HEK293 (cell line): ENCODE measurements around the gene COPS2.

Experiments used
- CTCF ChIP-seq: fragments of 450-650 bp; formaldehyde crosslinking; IDR thresholded peaks from 2 replicates; pipeline ENCODE4 v1.5.1; 2016; ENCODE audit warnings: missing biosample characterization, missing genetic modification characterization
- YY1 ChIP-seq: fragments of 450-650 bp; formaldehyde crosslinking; IDR thresholded peaks from 2 replicates; pipeline ENCODE4 v1.5.1; 2018; ENCODE audit warnings: missing biosample characterization, missing genetic modification characterization

- TF ChIP-seq YY1: no peak
- no peak for TF ChIP-seq CTCF (tag by site-specific recombination)
Observed at GRCh38 chr15:49187549-49188245, 32.3 kb upstream of the COPS2 start.
